CD14-positive monocyte (primary cell): Measurements from ENCODE around the gene PXMP4. TPM values are rescaled to one million over a fixed set of nuclear protein-coding genes. Genes with fewer than 3 reads are reported as not detected.

Experiments used
- DNase-seq, 3 donors: peaks; one replicate each; pipeline ENCODE4 v3.0.0-alpha.2; 2011 to 2022
- H2AFZ ChIP-seq: 2 replicates; pipeline ENCODE4 v1.6.0; 2012; ENCODE audit warnings: mild to moderate bottlenecking, low read depth, low read length, inconsistent platforms; ENCODE audit not compliant: insufficient read depth, poor library complexity, severe bottlenecking
- H3K27ac ChIP-seq, 2 donors: 1 replicate in 1 of 2; 2 replicates in 1 of 2; pipeline ENCODE4 v1.5.1; 2012 to 2013; ENCODE audit warnings: low read length in 2 of 2, control low read depth in 1 of 2, inconsistent platforms in 1 of 2, low read depth in 1 of 2, mild to moderate bottlenecking in 1 of 2
- H3K27me3 ChIP-seq, 2 donors: one replicate each; pipeline versions ENCODE4 v1.6.0 to v1.6.1; 2011 to 2013; ENCODE audit warnings: low read length in 2 of 2; ENCODE audit not compliant: control insufficient read depth in 2 of 2, insufficient read depth in 2 of 2
- H3K36me3 ChIP-seq, 2 donors: replicated peaks in 1 of 2; 1 replicate in 1 of 2; 2 replicates in 1 of 2; pipeline versions ENCODE4 v1.5.1 to v1.6.1; 2012 to 2013; ENCODE audit warnings: low read length in 2 of 2, control low read depth in 1 of 2, inconsistent platforms in 1 of 2, mild to moderate bottlenecking in 1 of 2; ENCODE audit not compliant: insufficient read depth in 2 of 2, control insufficient read depth in 1 of 2
- H3K4me1 ChIP-seq, 2 donors: 1 replicate in 1 of 2; 2 replicates in 1 of 2; pipeline versions ENCODE4 v1.5.1 to v1.6.1; 2012 to 2013; ENCODE audit warnings: low read length in 2 of 2, control low read depth in 1 of 2, inconsistent platforms in 1 of 2, mild to moderate bottlenecking in 1 of 2, moderate library complexity in 1 of 2; ENCODE audit not compliant: insufficient read depth in 2 of 2, control insufficient read depth in 1 of 2
- H3K4me2 ChIP-seq: replicated peaks from 2 replicates; pipeline ENCODE3; 2012; ENCODE audit warnings: low read length, moderate library complexity, mild to moderate bottlenecking; ENCODE audit not compliant: poor library complexity, severe bottlenecking; ENCODE audit errors: extremely low read depth
- H3K4me3 ChIP-seq, 3 experiments: fragments of 200-600 bp in 1 of 3; sonication (generic) in 1 of 3; replicated peaks in 1 of 3; 1 replicate in 2 of 3; 2 replicates in 1 of 3; pipeline ENCODE4 v1.5.1; 2011 to 2013; ENCODE audit warnings: low read length in 3 of 3, mild to moderate bottlenecking in 3 of 3, control low read depth in 2 of 3, low read depth in 2 of 3, inconsistent platforms in 1 of 3, moderate library complexity in 1 of 3
- H3K79me2 ChIP-seq: 2 replicates; pipeline ENCODE4 v1.6.0; 2012; ENCODE audit warnings: mild to moderate bottlenecking, control low read depth, inconsistent platforms, low read length, moderate library complexity; ENCODE audit not compliant: insufficient read depth
- H3K9ac ChIP-seq: 2 replicates; pipeline ENCODE4 v1.6.0; 2017; ENCODE audit warnings: low read length, mild to moderate bottlenecking; ENCODE audit not compliant: insufficient read depth, poor library complexity, severe bottlenecking
- H3K9me3 ChIP-seq, 2 donors: replicated peaks in 1 of 2; 1 replicate in 1 of 2; 2 replicates in 1 of 2; pipeline versions ENCODE4 v1.5.1 to v1.6.1; 2012 to 2013; ENCODE audit warnings: low read length in 2 of 2, control low read depth in 1 of 2; ENCODE audit not compliant: control insufficient read depth in 1 of 2, insufficient read depth in 1 of 2
- H4K20me1 ChIP-seq: 2 replicates; pipeline ENCODE4 v1.6.0; 2012; ENCODE audit warnings: mild to moderate bottlenecking, low read length, control low read depth, moderate library complexity; ENCODE audit not compliant: insufficient read depth
- H3K27ac Mint-ChIP-seq, 7 donors: one replicate each; pipeline ENCODE4 v1.8.0; 2020; ENCODE audit warnings: mild to moderate bottlenecking in 7 of 7, mixed read lengths in 7 of 7, moderate library complexity in 6 of 7, inconsistent platforms in 2 of 7
- H3K27me3 Mint-ChIP-seq, 3 donors: one replicate each; pipeline ENCODE4 v1.8.0; 2021 to 2022; ENCODE audit warnings: low read depth in 3 of 3, mild to moderate bottlenecking in 3 of 3, mixed read lengths in 3 of 3, moderate library complexity in 3 of 3, inconsistent platforms in 1 of 3
- H3K36me3 Mint-ChIP-seq, 2 donors: one replicate each; pipeline ENCODE4 v1.8.0; 2020; ENCODE audit warnings: mixed read lengths in 2 of 2, inconsistent platforms in 1 of 2, mild to moderate bottlenecking in 1 of 2
- H3K4me1 Mint-ChIP-seq: one replicate; pipeline ENCODE4 v1.8.0; 2020; ENCODE audit warnings: mild to moderate bottlenecking, mixed read lengths
- H3K4me3 Mint-ChIP-seq, 2 donors: one replicate each; pipeline ENCODE4 v1.8.0; 2020; ENCODE audit warnings: mild to moderate bottlenecking in 2 of 2, mixed read lengths in 2 of 2, moderate library complexity in 1 of 2
- H3K9me3 Mint-ChIP-seq, 7 donors: one replicate each; pipeline ENCODE4 v1.8.0; 2020 to 2022; ENCODE audit warnings: mixed read lengths in 7 of 7, mild to moderate bottlenecking in 6 of 7, moderate library complexity in 6 of 7, inconsistent platforms in 2 of 7
- WGBS: methylation state at CpG from one replicate; pipeline ENCODE4 v1.1.5; 2013; ENCODE audit warnings: missing lambda C conversion rate; ENCODE audit not compliant: insufficient coverage; 5-methylcytosine and 5-hydroxymethylcytosine counted together
- intact Hi-C, 2 donors: fragments of 100-400 bp; cut with micrococcal nuclease; formaldehyde crosslinking; loops; one replicate each; pipeline versions ENCODE4 v1.15.0 to v1.15.1; 2023
- polyA plus RNA-seq, 3 donors: library from polyadenylated mRNA; depleted of rRNA in 1 of 3; unstranded in 2 of 3; stranded (reverse) in 1 of 3; fragments of 300-500 nt in 2 of 3; fragments of >200 nt in 1 of 3; fragmentation: Illumina TruSeq in 2 of 3; gene quantifications; 1 replicate in 2 of 3; 2 replicates in 1 of 3; pipeline ENCODE4 v1.2.3, GENCODE V29; 2012 to 2021
- TF ChIP-seq, protein P1 (sequence below): fragments of 200-600 bp; IDR thresholded peaks from one replicate; pipeline ENCODE4 v1.8.0; 2022; ENCODE audit warnings: antibody characterized with exemption, mild to moderate bottlenecking

PXMP4 gene
- polyA plus RNA-seq, 3 donors, result 4.9 to 11.4 (median 9.0) TPM

DNA sequence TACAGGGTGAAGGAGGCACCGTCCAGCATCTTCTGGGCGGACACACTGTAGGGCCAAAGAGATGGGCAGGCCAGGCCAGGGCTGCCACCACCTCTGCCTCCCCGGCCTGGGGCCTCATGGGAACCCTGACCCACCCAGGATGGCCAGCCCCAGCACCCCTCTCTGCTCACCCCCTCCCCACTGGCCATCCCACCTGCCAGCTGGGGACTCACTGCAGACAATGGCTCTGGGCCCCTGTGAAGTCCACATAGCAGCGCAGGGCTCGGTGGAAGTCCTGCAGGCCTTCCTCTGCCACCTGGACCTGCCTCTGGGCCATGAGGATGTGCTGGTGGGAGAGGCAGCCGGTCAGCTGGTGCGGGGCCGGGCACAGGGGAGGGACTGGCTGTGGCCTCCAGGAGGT, 61.6 kb downstream of the PXMP4 start:
- H3K79me2 ChIP-seq, result no peaks in the 10 kb centered on the region
- no peak overlapping the region for H2AFZ ChIP-seq
- no peak overlapping the region for H3K4me3 ChIP-seq
- H3K27ac ChIP-seq, result no peak overlapping the region
- H3K9me3 Mint-ChIP-seq, result peaks cover 0 to 1% (median 0%) of the 10 kb centered on the region in 7 donors
- peaks cover 0 to 3% of the 10 kb centered on the region in 2 donors for H3K36me3 Mint-ChIP-seq
- DNase-seq, result no peak
- H3K27ac Mint-ChIP-seq, result no peak overlapping the region
- peaks cover 9% of the 10 kb centered on the region in 2 donors for H3K4me1 ChIP-seq
- no peak overlapping the region for H3K4me2 ChIP-seq
- no peaks in the 10 kb centered on the region for H4K20me1 ChIP-seq
- no peaks in the 10 kb centered on the region for H3K9me3 ChIP-seq
- TF ChIP-seq, protein P1, sequence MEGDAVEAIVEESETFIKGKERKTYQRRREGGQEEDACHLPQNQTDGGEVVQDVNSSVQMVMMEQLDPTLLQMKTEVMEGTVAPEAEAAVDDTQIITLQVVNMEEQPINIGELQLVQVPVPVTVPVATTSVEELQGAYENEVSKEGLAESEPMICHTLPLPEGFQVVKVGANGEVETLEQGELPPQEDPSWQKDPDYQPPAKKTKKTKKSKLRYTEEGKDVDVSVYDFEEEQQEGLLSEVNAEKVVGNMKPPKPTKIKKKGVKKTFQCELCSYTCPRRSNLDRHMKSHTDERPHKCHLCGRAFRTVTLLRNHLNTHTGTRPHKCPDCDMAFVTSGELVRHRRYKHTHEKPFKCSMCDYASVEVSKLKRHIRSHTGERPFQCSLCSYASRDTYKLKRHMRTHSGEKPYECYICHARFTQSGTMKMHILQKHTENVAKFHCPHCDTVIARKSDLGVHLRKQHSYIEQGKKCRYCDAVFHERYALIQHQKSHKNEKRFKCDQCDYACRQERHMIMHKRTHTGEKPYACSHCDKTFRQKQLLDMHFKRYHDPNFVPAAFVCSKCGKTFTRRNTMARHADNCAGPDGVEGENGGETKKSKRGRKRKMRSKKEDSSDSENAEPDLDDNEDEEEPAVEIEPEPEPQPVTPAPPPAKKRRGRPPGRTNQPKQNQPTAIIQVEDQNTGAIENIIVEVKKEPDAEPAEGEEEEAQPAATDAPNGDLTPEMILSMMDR, result no peak
- H3K4me1 Mint-ChIP-seq, result peaks cover 8% of the 10 kb centered on the region
- WGBS, result 99% methylated on average over 8 of the region's 8 CpGs
- H3K36me3 ChIP-seq, result no peaks in the 10 kb centered on the region
- intact Hi-C loops, result no loop called here
- no peak overlapping the region for H3K9ac ChIP-seq
- H3K27me3 ChIP-seq, result no peaks in the 10 kb centered on the region
- no peak overlapping the region for H3K4me3 Mint-ChIP-seq
- peaks cover 0 to 8% (median 3%) of the 10 kb centered on the region in 3 donors for H3K27me3 Mint-ChIP-seq

DNA sequence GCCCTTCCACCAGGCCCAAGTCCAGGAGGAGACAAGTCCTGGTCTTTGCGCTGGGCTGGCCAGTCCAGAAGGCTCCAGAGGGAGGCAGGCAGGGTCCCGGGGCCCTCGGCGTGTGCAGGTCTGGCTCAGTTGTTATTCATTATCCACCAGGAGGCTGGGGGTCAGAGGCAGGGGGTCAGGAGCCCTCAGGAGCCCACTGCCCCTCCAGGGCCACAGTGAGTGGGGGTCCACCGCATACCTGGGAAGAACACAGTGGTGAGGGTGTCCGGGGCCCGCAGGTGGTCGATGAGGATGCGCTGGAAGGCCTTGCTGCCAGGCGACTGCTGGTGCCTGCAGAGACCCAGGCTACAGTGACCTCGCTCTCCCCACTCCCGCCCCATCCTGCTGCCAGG, 62.4 kb downstream of the PXMP4 start:
- H3K27ac ChIP-seq, result no peak overlapping the region
- H3K9ac ChIP-seq, result no peak overlapping the region
- no peak overlapping the region for H2AFZ ChIP-seq
- Mint-ChIP-seq H3K4me3 (no peak overlapping the region), H3K9me3 (no peaks in the 10 kb centered on the region), H3K27ac (peak overlapping the region in 1 of 7 donors; percentile 73), H3K36me3 (peaks cover 0 to 3% of the 10 kb centered on the region in 2 donors), H3K27me3 (peaks cover 1 to 8% (median 2%) of the 10 kb centered on the region in 3 donors), H3K4me1 (peaks cover 8% of the 10 kb centered on the region)
- no peaks in the 10 kb centered on the region for H3K79me2 ChIP-seq
- DNase-seq, result no peak
- H4K20me1 ChIP-seq, result no peaks in the 10 kb centered on the region
- WGBS, result 97% methylated on average over 9 of the region's 12 CpGs
- TF ChIP-seq, protein P1, result no peak
- no peak overlapping the region for H3K4me3 ChIP-seq
- no peaks in the 10 kb centered on the region for H3K27me3 ChIP-seq
- intact Hi-C loops, result no loop called here
- H3K4me2 ChIP-seq, result no peak overlapping the region
- H3K36me3 ChIP-seq, result no peaks in the 10 kb centered on the region
- H3K9me3 ChIP-seq, result no peaks in the 10 kb centered on the region
- H3K4me1 ChIP-seq, result peaks cover 1 to 2% of the 10 kb centered on the region in 2 donors
